ENCODE measurements around the gene EEF1A1.
"Not testable (repeated sequence)": the region's sequence is repeated elsewhere in the genome, so short reads cannot be mapped to it uniquely, and the experiment has no call there.

DNA sequence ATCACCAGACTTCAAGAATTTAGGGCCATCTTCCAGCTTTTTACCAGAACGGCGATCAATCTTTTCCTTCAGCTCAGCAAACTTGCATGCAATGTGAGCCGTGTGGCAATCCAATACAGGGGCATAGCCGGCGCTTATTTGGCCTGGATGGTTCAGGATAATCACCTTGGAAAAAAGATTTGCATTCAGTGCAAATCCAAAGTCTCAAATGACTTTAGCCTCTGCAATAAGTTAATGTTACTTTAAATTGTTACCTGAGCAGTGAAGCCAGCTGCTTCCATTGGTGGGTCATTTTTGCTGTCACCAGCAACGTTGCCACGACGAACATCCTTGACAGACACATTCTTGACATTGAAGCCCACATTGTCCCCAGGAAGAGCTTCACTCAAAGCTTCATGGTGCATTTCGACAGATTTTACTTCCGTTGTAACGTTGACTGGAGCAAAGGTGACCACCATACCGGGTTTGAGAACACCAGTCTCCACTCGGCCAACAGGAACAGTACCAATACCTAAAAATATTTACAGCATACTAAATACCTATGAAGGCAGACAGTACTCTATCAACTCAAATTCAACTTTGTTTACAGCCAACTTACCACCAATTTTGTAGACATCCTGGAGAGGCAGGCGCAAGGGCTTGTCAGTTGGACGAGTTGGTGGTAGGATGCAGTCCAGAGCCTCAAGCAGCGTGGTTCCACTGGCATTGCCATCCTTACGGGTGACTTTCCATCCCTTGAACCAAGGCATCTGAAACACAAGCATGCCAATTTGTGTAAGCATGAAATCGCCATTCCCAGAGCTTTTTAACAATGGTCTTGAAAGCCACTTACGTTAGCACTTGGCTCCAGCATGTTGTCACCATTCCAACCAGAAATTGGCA, 2.5 kb downstream of the EEF1A1 start:
- TF ChIP-seq, protein P1, sequence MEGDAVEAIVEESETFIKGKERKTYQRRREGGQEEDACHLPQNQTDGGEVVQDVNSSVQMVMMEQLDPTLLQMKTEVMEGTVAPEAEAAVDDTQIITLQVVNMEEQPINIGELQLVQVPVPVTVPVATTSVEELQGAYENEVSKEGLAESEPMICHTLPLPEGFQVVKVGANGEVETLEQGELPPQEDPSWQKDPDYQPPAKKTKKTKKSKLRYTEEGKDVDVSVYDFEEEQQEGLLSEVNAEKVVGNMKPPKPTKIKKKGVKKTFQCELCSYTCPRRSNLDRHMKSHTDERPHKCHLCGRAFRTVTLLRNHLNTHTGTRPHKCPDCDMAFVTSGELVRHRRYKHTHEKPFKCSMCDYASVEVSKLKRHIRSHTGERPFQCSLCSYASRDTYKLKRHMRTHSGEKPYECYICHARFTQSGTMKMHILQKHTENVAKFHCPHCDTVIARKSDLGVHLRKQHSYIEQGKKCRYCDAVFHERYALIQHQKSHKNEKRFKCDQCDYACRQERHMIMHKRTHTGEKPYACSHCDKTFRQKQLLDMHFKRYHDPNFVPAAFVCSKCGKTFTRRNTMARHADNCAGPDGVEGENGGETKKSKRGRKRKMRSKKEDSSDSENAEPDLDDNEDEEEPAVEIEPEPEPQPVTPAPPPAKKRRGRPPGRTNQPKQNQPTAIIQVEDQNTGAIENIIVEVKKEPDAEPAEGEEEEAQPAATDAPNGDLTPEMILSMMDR (IDR thresholded peaks at IDR 0.05) = not testable (repeated sequence)
- TF ChIP-seq POLR2A (IDR thresholded peaks at IDR 0.05) = not testable (repeated sequence)

All from upper lobe of left lung (tissue), 4 donors.